GM12878 (cell line): ENCODE data around the gene RIT2. TPM values are rescaled to one million over a fixed set of nuclear protein-coding genes. Genes with fewer than 3 reads are reported as not detected.

Experiments
- ATAC-seq: fragments of 200-7000 bp; cut with Tn5 transposase; 3 replicates; pipeline ENCODE4 v1.9.1; 2020; ENCODE audit warnings: mild to moderate bottlenecking, moderate library complexity
- BruUV-seq: library from RNA; stranded (reverse); fragments of 400-500 nt; replicated peaks from 2 replicates; lab custom pipeline; 2021; lab: Mats Ljungman, UMichigan
- CTCF ChIA-PET: fragments of 300-600 bp; sonication (Branson Sonifier 250); formaldehyde crosslinking; extraction: SDS; loops from one replicate; lab custom pipeline; 2021; ENCODE audit warnings: inconsistent platforms; lab: Yijun Ruan, JAX
- POLR2A ChIA-PET: fragments of 350-600 bp; formaldehyde crosslinking; extraction: SDS; loops from one replicate; lab custom pipeline; 2021; ENCODE audit warnings: inconsistent platforms; lab: Charles Lee
- RAD21 ChIA-PET: fragments of 300-600 bp; sonication (Branson Sonifier 250); formaldehyde crosslinking; loops from one replicate; lab custom pipeline; 2023; ENCODE audit warnings: antibody characterized with exemption; ENCODE audit not compliant: unreplicated experiment; lab: Charles Lee
- SMC1A ChIA-PET: fragments of 300-600 bp; sonication (Branson Sonifier 250); formaldehyde crosslinking; loops from one replicate; lab custom pipeline; 2023; ENCODE audit not compliant: unreplicated experiment, uncharacterized antibody; lab: Charles Lee
- DNase-seq: peaks from one replicate; pipeline ENCODE4 v3.0.0-alpha.2; 2011; ENCODE audit warnings: low read depth, low spot score
- FAIRE-seq: peaks from 3 replicates; lab custom pipeline; 2011; peaks lifted over from hg19 to GRCh38; lab: Jason Lieb, UNC
- H2AFZ ChIP-seq: 2 replicates; pipeline ENCODE4 v1.6.0; 2011; ENCODE audit warnings: low read depth, low read length, control low read depth; ENCODE audit not compliant: control insufficient read depth
- H3K27ac ChIP-seq: 2 replicates; pipeline ENCODE4 v1.5.1; 2011; ENCODE audit warnings: control low read depth; ENCODE audit not compliant: control insufficient read depth, insufficient read depth
- H3K27me3 ChIP-seq, 2 experiments: replicated peaks in 1 of 2; 2 replicates each; pipeline versions ENCODE4 v1.6.0 to v1.6.1; 2011; ENCODE audit warnings: low read length in 1 of 2; ENCODE audit not compliant: control insufficient read depth in 2 of 2, insufficient read depth in 2 of 2
- H3K36me3 ChIP-seq, 2 experiments: 2 replicates each; pipeline ENCODE4 v1.5.1; 2011; ENCODE audit warnings: low read length in 1 of 2; ENCODE audit not compliant: control insufficient read depth in 2 of 2, insufficient read depth in 2 of 2
- H3K4me1 ChIP-seq: 2 replicates; pipeline ENCODE4 v1.6.1; 2011; ENCODE audit warnings: mild to moderate bottlenecking, low read length, moderate library complexity, mixed read lengths; ENCODE audit not compliant: control insufficient read depth, insufficient read depth
- H3K4me2 ChIP-seq: 2 replicates; pipeline ENCODE4 v1.6.0; 2011; ENCODE audit warnings: control low read depth; ENCODE audit not compliant: control insufficient read depth, insufficient read depth
- H3K4me3 ChIP-seq: fragments of 200-600 bp; sonication (generic); 2 replicates; pipeline ENCODE4 v1.5.1; 2016
- H3K79me2 ChIP-seq: 2 replicates; pipeline ENCODE4 v1.6.0; 2011; ENCODE audit warnings: low read length; ENCODE audit not compliant: control insufficient read depth, insufficient read depth
- H3K9ac ChIP-seq: 2 replicates; pipeline ENCODE4 v1.8.0; 2011; ENCODE audit warnings: low read length, control low read depth, mixed read lengths; ENCODE audit not compliant: control insufficient read depth, insufficient read depth
- H3K9me3 ChIP-seq: replicated peaks from 3 replicates; pipeline ENCODE4 v1.5.1; 2011; ENCODE audit warnings: mild to moderate bottlenecking, low read length; ENCODE audit not compliant: control insufficient read depth, insufficient read depth
- H4K20me1 ChIP-seq: 2 replicates; pipeline ENCODE4 v1.6.0; 2011; ENCODE audit not compliant: control insufficient read depth, insufficient read depth
- CEBPB ChIP-seq, 2 experiments: fragments of 150-350 bp in 1 of 2; IDR thresholded peaks; 2 replicates each; pipeline ENCODE4 v1.6.1; 2012 to 2014; ENCODE audit warnings: low read depth in 2 of 2, low read length in 2 of 2, borderline replicate concordance in 1 of 2, inconsistent platforms in 1 of 2
- CREB1 ChIP-seq: IDR thresholded peaks from 2 replicates; pipeline ENCODE4 v1.6.1; 2012; ENCODE audit warnings: low read depth, mild to moderate bottlenecking, inconsistent platforms
- CTCF ChIP-seq, 3 experiments: IDR thresholded peaks in 2 of 3; conservative IDR thresholded peaks in 1 of 3; 2 replicates each; pipeline ENCODE4 v1.5.1; 2011; ENCODE audit warnings: low read depth in 3 of 3, low read length in 3 of 3, mild to moderate bottlenecking in 3 of 3, control low read depth in 2 of 3, moderate library complexity in 2 of 3, inconsistent platforms in 1 of 3, mixed read lengths in 1 of 3; ENCODE audit not compliant: control insufficient read depth in 2 of 3, insufficient read depth in 1 of 3; ENCODE audit errors: extremely low read depth in 1 of 3
- FOXK2 ChIP-seq: fragments of 450-650 bp; IDR thresholded peaks from 2 replicates; pipeline ENCODE4 v1.6.1; 2017; ENCODE audit warnings: mild to moderate bottlenecking, moderate library complexity
- KDM1A ChIP-seq: fragments of 200-600 bp; sonication (generic); IDR thresholded peaks from 2 replicates; pipeline ENCODE4 v1.6.1; 2016; ENCODE audit warnings: borderline replicate concordance
- SIN3A ChIP-seq: IDR thresholded peaks from 2 replicates; pipeline ENCODE4 v1.6.1; 2012; ENCODE audit warnings: low read depth, low read length, improper control_type of control experiment
- ZNF207 ChIP-seq: fragments of 450-650 bp; IDR thresholded peaks from 2 replicates; pipeline ENCODE4 v1.6.1; 2014; ENCODE audit warnings: antibody characterized with exemption, mild to moderate bottlenecking, borderline replicate concordance
- ZNF274 ChIP-seq: IDR thresholded peaks from one replicate; pipeline ENCODE4 v1.8.0; 2011; ENCODE audit not compliant: insufficient read length, insufficient read depth
- WGBS: methylation state at CpG from one replicate; pipeline ENCODE4 v1.1.6; 2016; ENCODE audit warnings: low lambda C conversion rate; ENCODE audit not compliant: insufficient replicate concordance, insufficient coverage; ENCODE audit errors: missing lambda C conversion rate; 5-methylcytosine and 5-hydroxymethylcytosine counted together
- in situ Hi-C: fragments of 300-500 bp; cut with MboI; formaldehyde crosslinking; loops from 9 replicates; pipeline ENCODE4 v1.14.3; 2018; ENCODE audit warnings: mixed read lengths
- intact Hi-C: fragments of 100-400 bp; cut with micrococcal nuclease; formaldehyde crosslinking; loops from one replicate; pipeline ENCODE4 v1.14.2; 2022; ENCODE audit not compliant: unreplicated experiment
- polyA plus RNA-seq, 11 experiments: library from polyadenylated mRNA; depleted of rRNA in 4 of 11; unstranded in 6 of 11; stranded (reverse) in 5 of 11; fragments of >200 nt; fragmentation: Nextera tagmentation in 4 of 11; fragmentation: Illumina TruSeq in 1 of 11; extraction: Ambion mirVana in 4 of 11; extraction: Trizol in 1 of 11; gene quantifications; 1 replicate in 1 of 11; 2 replicates in 10 of 11; pipeline versions ENCODE4 v1.2.1 to v1.2.3, GENCODE V29; 2011 to 2016; ENCODE audit warnings: inconsistent platforms in 2 of 11, missing spikeins in 2 of 11, low read depth in 1 of 11
- total RNA-seq, 4 experiments: library from RNA; depleted of rRNA in 3 of 4; stranded (reverse); fragments of >200 nt in 3 of 4; fragmentation: Illumina TruSeq in 1 of 4; extraction: Trizol in 1 of 4; gene quantifications; 2 replicates each; pipeline versions ENCODE4 v1.2.1 to v1.2.3, GENCODE V29; 2013 to 2021
- TF ChIP-seq, protein P1 (sequence below): IDR thresholded peaks from 2 replicates; pipeline ENCODE4 v1.6.1; 2011; ENCODE audit warnings: borderline replicate concordance, low read depth, mild to moderate bottlenecking, moderate library complexity, mixed read lengths, low read length; ENCODE audit not compliant: insufficient read depth; ENCODE audit errors: extremely low read length

Gene RIT2
- total and polyA plus RNA-seq, 10 of the 15 experiments (the other 5 are each of a cell fraction or from before 2014, with no cell fraction given): not detected

DNA sequence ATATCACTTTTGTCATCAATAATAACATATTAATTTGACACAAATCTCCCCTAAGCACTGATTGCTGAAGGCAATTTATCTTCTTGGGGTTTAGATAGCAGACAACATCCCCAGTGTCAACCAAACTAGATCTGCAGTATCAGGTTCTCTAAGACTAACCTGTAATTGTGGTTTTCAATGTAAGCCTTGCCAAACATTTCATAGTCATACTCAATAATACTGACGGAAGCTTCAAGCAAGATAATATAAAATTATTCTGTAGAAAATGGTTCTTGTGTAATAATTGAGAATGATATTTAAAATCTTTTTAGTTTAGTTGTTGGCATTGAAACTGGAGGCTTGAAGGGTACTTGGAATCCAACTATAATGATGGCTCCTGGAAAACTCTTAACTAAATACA is 186.3 kb downstream of the RIT2 start (continued):
- TF ChIP-seq, protein P1, sequence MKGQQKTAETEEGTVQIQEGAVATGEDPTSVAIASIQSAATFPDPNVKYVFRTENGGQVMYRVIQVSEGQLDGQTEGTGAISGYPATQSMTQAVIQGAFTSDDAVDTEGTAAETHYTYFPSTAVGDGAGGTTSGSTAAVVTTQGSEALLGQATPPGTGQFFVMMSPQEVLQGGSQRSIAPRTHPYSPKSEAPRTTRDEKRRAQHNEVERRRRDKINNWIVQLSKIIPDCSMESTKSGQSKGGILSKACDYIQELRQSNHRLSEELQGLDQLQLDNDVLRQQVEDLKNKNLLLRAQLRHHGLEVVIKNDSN: no peak
- TF ChIP-seq CEBPB (IDR thresholded peaks at IDR 0.05; ENCODE audit: borderline replicate concordance in 1 of 2, low read depth in 2 of 2, low read length in 2 of 2) (no peak), SIN3A (no peak), CREB1 (no peak)

- intact Hi-C loops: no loop called here
- WGBS: 0% methylated on average over 2 of the region's 2 CpGs
- in situ Hi-C loops: no loop called here
- no peaks in the 10 kb centered on the region for H3K4me1 ChIP-seq
- no peaks in the 10 kb centered on the region for H3K36me3 ChIP-seq
- H3K79me2 ChIP-seq: no peaks in the 10 kb centered on the region
- no peak for DNase-seq
- H3K27me3 ChIP-seq: no peaks in the 10 kb centered on the region
- H3K4me3 ChIP-seq: no peak overlapping the region
- H3K4me2 ChIP-seq: no peak overlapping the region
- no peaks in the 10 kb centered on the region for H3K9me3 ChIP-seq
- SMC1A ChIA-PET: interaction anchor here (0.7 kb wide), 1 partner anchor 11 kb away, joined by 3 read pairs; no protein-coding TSS in a partner anchor
- H3K27ac ChIP-seq: no peak overlapping the region
- no peak for FAIRE-seq
- POLR2A ChIA-PET: no interaction called here
- no TSS peak for BruUV-seq
- RAD21 ChIA-PET: no interaction called here
- H2AFZ ChIP-seq: no peak overlapping the region
- CTCF ChIA-PET: interaction anchor here (0.9 kb wide), 1 partner anchor 14 kb away, joined by 3 read pairs; no protein-coding TSS in a partner anchor
- no peak for TF ChIP-seq ZNF274
- TF ChIP-seq FOXK2: no peak
- TF ChIP-seq ZNF207: no peak
- TF ChIP-seq KDM1A: no peak
- no peak for TF ChIP-seq CTCF (IDR thresholded peaks at IDR 0.05 in 2 of 3, conservative IDR thresholded peaks at IDR 0.05 in 1 of 3; ENCODE audit: control insufficient read depth in 2 of 3, extremely low read depth in 1 of 3, insufficient read depth in 1 of 3, low read depth in 3 of 3, low read length in 3 of 3)
- ATAC-seq: no peak
- no peaks in the 10 kb centered on the region for H4K20me1 ChIP-seq
- no peak overlapping the region for H3K9ac ChIP-seq
Observed at GRCh38 chr18:42925036-42925435, 190.4 kb downstream of the RIT2 start.
